ENCODE results near the gene DRC3. TPM values are rescaled to one million over a fixed set of nuclear protein-coding genes. Genes with fewer than 3 reads are reported as not detected.

DRC3 gene, protein sequence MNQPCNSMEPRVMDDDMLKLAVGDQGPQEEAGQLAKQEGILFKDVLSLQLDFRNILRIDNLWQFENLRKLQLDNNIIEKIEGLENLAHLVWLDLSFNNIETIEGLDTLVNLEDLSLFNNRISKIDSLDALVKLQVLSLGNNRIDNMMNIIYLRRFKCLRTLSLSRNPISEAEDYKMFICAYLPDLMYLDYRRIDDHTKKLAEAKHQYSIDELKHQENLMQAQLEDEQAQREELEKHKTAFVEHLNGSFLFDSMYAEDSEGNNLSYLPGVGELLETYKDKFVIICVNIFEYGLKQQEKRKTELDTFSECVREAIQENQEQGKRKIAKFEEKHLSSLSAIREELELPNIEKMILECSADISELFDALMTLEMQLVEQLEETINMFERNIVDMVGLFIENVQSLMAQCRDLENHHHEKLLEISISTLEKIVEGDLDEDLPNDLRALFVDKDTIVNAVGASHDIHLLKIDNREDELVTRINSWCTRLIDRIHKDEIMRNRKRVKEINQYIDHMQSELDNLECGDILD
- polyA plus RNA-seq (2012; ENCODE audit: missing spikeins): 1.0 TPM

DNA sequence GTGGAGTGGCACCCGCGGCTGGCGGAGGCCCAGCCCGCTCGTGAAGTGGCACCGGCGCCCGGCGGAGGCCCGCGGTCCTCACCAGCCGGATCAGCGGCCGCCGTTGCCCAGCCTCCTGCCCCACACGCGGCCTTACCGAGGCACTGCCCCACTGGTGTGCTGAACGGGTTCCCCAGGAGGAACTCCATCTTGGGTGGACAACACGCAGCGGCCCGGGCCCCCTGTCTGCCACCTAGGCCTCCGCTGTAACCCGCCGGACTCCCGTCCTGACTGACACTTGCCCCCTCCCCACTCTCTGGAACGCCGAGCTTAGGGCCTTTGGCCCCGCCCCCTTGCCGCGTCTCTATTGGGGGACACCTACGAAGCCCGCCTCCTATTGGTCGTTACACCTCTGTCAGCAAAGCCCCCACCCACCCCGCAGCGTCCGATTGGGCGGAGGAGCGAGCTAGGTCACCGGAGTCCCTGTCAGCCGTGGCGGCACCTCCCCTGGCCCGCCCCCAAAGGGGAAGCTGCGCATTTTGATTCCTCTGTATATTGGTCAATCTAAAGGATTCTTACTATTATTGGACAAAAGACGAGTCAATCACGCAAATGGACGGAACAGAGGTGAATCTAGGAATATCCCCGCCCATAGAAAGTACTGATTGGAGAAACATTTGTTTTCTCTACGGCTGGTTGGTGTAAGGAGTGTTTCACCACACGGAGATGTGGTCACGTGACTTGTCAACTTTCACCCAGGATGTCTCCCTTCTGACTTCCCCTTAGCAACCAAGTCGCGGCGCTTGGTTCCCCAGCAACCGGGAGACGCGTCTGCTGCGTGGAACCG is at the start of gene DRC3, which contains the start of gene TOM1L2:
Gene DRC3, plus strand, starts transcription at position 737 of the 826 bp plus-strand sequence. CDS start 4,737 bp downstream, outside the sequence.
Gene TOM1L2, minus strand, starts transcription at position 275 of the 826 bp plus-strand sequence. Its CDS starts 87 bp downstream, at position 188.
- TF ChIP-seq TAF1 (IDR thresholded peaks at IDR 0.05; ENCODE audit: borderline replicate concordance, low read depth, low read length) (no peak), POLR2A (IDR thresholded peaks at IDR 0.05; ENCODE audit: low read depth, low read length) (peak; percentile 39; the same call in 1 of the 2 replicates), POLR2AphosphoS5 (IDR thresholded peaks at IDR 0.05; ENCODE audit: low read depth, low read length) (no peak)
- FAIRE-seq (peak; percentile 99), DNase-seq (ENCODE audit: insufficient read length) (peak; percentile 96)

DNA sequence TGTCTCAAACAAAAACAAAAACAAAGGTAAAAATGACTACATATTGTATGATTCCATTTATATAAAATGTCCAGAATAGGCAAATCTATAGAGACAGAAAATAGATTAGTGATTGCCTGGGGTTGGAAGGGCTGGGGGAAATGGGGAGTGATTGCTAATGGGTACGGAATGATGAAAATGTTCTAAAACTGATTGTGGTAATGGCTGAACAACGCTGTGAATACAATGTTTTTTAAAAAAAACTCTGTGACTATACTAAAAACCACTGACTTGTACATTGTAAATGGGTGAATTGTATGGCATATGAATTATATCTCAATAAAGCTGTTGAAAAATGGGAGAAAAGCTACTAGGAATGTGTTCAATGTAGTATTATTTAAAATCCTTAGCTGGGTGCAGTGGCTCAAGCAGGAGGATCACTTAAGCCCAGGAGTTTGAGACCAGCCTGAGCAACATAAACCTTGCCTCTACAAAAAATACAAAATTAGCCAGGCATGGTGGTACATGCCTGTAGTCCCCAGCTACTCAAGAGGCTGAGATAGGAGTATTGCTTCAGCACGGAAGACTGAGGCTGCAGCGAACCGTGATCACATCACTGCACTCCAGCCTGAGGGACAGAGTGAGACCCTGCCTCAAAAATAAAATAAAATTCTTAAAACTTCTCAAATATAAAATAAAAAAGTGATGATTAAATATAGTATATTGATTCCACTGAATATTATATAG is 48.4 kb upstream of the DRC3 start:
- TF ChIP-seq TAF1 (IDR thresholded peaks at IDR 0.05; ENCODE audit: borderline replicate concordance, low read depth, low read length): no peak
- TF ChIP-seq POLR2AphosphoS5 (IDR thresholded peaks at IDR 0.05; ENCODE audit: low read depth, low read length): no peak
- TF ChIP-seq POLR2A (IDR thresholded peaks at IDR 0.05; ENCODE audit: low read depth, low read length): no peak
- no peak for DNase-seq (ENCODE audit: insufficient read length)
- no peak for FAIRE-seq

DNA sequence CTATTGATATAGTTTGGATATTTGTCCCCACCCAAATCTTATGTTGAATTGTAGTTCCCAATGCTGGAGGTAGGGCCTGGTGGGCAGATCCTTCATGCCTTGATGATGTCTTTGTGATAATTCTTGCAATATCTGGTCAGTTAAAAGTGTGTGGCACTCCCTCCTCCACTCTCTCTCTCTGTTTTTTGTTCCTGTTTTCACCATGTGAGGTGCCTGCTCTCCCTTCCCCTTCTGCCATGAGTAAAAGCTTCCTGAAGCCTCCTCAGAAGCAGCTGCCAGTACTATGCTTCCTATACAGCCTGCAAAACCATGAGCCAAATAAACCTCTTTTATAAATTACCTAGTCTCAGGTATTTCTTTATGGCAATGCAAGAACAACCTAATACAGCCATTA is 47.8 kb upstream of the DRC3 start:
- DNase-seq (ENCODE audit: insufficient read length) (no peak), FAIRE-seq (no peak)
- TF ChIP-seq POLR2A (IDR thresholded peaks at IDR 0.05; ENCODE audit: low read depth, low read length) (no peak), POLR2AphosphoS5 (IDR thresholded peaks at IDR 0.05; ENCODE audit: low read depth, low read length) (no peak), TAF1 (IDR thresholded peaks at IDR 0.05; ENCODE audit: borderline replicate concordance, low read depth, low read length) (no peak)

DNA sequence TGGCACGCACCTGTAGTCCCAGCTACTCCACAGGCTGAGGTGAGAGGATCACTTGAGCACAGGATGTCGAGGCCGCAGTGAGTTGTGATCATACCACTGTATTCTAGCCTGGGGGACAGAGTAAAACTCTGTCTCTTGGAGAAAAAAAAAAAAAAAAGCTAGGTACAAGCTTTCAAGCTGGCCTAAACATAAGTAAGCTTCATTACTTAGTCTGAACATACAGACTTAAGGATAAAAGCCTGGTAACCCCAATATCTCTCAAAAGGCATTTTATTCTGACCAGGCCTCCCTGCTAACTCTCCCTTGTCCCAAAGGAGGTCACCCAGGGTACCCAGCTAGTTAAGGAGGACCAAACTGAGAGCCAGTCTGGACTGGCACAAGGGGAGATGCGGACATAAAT is 46.6 kb upstream of the DRC3 start:
- FAIRE-seq: no peak
- TF ChIP-seq POLR2AphosphoS5 (IDR thresholded peaks at IDR 0.05; ENCODE audit: low read depth, low read length): no peak
- TF ChIP-seq TAF1 (IDR thresholded peaks at IDR 0.05; ENCODE audit: borderline replicate concordance, low read depth, low read length): no peak
- TF ChIP-seq POLR2A (IDR thresholded peaks at IDR 0.05; ENCODE audit: low read depth, low read length): no peak
- no peak for DNase-seq (ENCODE audit: insufficient read length)

DNA sequence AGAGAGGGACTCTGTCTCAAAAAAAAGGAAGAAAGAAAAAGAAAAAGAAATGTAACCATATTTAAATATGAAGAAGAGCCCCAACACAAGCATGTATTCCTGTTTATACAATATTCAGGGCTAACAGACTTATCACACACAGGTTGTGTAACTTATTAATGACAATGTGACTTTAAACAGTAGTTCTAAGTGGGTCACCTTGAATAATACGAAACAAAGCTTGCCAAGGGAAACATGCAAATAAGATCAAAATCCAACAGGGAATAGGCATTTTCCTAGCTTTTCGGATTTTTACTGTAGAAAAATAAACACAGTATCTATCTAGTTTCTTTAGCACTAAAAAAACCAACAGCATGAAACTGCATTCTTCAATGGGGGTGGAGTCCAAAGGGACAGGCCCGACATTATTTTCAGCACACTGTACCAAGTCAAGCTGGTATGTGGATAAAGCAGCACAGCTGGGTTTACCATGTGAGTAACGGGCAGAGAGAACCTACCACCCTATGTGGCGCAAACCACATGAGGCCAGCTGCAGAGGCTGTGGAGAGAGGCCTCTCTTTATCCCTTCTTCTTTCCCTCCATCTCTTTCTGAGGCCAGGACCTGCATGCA is 45.7 kb upstream of the DRC3 start:
- FAIRE-seq: no peak
- no peak for DNase-seq (ENCODE audit: insufficient read length)
- TF ChIP-seq POLR2AphosphoS5 (IDR thresholded peaks at IDR 0.05; ENCODE audit: low read depth, low read length): no peak
- TF ChIP-seq TAF1 (IDR thresholded peaks at IDR 0.05; ENCODE audit: borderline replicate concordance, low read depth, low read length): no peak
- no peak for TF ChIP-seq POLR2A (IDR thresholded peaks at IDR 0.05; ENCODE audit: low read depth, low read length)

DNA sequence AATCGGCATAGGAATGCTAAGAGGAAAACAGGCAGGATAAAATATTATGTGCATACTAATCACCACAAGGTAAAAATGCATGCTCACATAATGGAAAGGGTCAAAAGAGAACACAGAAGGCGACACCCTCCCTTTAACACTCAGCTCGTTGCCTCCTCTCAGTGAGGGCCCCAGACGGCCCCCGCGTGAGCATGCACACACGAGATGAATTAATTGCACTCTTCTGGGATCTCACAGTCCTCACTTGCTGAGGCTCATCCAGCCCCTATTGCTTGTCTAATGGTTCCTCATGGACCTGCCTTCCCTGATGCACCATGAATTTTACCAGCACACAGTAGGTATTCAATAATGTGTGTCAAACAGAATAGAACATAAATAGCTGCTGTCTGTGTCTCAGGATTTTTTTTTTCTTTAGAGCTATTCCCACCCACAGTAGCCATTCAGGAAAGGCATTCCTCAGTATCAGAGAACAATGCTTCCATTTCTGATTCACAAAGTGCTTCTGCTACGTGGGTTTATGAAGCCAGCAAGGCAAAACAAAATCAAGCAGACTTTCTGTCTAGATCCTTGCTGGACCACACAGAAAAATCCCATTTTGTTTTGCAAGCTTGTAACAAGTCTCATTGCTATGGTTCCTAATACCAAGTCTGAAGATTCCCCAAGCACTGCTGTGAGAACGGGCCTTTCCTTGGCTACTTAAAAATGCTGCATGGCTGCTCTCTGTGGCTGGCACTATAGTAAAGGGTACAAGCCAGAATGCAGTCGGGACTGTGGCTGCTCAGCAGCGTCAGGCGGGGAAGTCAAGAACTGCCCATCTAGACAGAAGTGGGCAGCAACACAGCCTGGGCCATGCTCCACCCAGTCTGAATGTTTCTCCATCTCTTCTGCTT is 44.0 kb upstream of the DRC3 start:
- FAIRE-seq: no peak

DNA sequence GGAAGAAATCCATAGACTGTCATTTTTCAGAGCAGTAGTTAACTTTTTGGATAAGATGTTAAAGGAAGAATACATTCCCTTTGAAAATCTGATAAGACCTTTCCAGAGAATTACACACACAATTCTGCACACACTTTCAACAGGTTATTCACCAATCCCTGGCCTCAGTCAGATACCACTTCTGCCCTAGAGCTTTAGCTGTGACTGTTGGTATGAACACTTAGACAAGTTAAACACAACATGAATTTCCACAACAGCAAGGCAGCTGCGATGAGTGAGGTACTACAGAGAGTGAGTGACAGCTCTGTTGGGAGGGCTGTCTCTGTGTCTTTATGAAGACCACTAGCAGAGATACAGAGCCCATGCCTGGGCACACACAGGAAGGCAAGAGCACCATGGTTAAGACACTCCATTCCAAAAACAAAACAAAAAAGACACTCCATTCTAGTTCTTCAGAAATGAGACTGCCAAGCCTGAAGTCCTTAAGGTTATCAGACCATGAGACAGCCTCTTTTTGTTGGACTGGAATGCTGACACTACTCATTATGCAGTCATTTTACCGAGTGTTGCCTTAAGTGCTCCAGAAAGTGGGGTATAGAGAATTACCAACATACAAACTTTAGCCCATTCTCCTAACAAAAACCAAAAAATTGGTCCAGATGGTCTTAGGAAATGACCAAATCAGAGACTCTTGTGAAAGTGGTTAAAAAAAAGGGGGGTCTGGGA is 42.8 kb upstream of the DRC3 start:
- no peak for FAIRE-seq
- DNase-seq (ENCODE audit: insufficient read length): no peak
- no peak for TF ChIP-seq POLR2A (IDR thresholded peaks at IDR 0.05; ENCODE audit: low read depth, low read length)
- TF ChIP-seq POLR2AphosphoS5 (IDR thresholded peaks at IDR 0.05; ENCODE audit: low read depth, low read length): no peak
- TF ChIP-seq TAF1 (IDR thresholded peaks at IDR 0.05; ENCODE audit: borderline replicate concordance, low read depth, low read length): no peak

More for the DNA sequence above, 44.0 kb upstream of the DRC3 start:
- DNase-seq (ENCODE audit: insufficient read length): no peak
- TF ChIP-seq TAF1 (IDR thresholded peaks at IDR 0.05; ENCODE audit: borderline replicate concordance, low read depth, low read length) (no peak), POLR2AphosphoS5 (IDR thresholded peaks at IDR 0.05; ENCODE audit: low read depth, low read length) (no peak), POLR2A (IDR thresholded peaks at IDR 0.05; ENCODE audit: low read depth, low read length) (no peak)

DNA sequence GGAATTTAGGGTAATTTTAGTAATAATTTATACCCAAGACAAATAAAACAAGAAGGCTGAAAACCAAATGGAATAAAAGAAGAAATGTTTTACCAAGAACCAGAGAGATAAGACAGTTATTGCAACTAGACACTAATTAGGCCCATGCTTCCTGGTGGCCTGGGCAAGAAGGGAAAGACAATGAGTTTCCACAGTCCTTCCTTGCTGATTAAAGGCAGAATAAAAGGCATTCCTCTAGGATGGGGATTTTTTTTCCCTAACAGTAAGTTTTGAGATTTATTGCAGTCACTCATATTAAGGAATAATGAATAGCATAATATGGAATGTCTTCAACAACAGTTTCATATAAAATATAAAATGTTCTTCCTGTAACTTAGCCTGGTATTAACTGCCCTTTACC is 42.0 kb upstream of the DRC3 start:
- no peak for FAIRE-seq

DNA sequence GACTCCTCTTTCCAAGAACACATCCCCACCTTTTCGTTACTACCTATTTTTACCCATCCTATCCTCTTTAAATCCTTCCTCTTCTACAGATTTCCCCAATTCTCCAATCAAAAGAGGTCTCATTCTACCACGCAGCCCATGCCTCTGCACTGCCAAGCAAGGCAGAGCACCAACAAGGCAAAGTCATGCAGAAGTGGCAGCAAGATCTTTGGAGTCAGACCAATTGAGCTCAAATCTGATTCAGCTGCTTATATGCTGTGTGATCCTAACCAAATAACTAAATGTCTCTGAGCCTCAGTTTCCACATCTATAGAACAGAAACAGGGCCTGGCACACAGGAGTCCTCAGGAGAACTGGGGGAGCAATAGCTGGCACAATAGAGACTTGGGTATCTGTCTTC is 41.5 kb upstream of the DRC3 start:
- DNase-seq (ENCODE audit: insufficient read length) (no peak), FAIRE-seq (no peak)
- TF ChIP-seq POLR2AphosphoS5 (IDR thresholded peaks at IDR 0.05; ENCODE audit: low read depth, low read length) (no peak), POLR2A (IDR thresholded peaks at IDR 0.05; ENCODE audit: low read depth, low read length) (no peak), TAF1 (IDR thresholded peaks at IDR 0.05; ENCODE audit: borderline replicate concordance, low read depth, low read length) (no peak)

More for the DNA sequence above, 42.0 kb upstream of the DRC3 start:
- TF ChIP-seq POLR2AphosphoS5 (IDR thresholded peaks at IDR 0.05; ENCODE audit: low read depth, low read length) (no peak), POLR2A (IDR thresholded peaks at IDR 0.05; ENCODE audit: low read depth, low read length) (no peak), TAF1 (IDR thresholded peaks at IDR 0.05; ENCODE audit: borderline replicate concordance, low read depth, low read length) (no peak)
- DNase-seq (ENCODE audit: insufficient read length): no peak

Data from GM12892 (cell line).